SK-N-SH (cell line): ENCODE data around the gene ARHGEF25. TPM values are rescaled to one million over a fixed set of nuclear protein-coding genes. Genes with fewer than 3 reads are reported as not detected.

Source experiments
- CTCF ChIA-PET: fragments of 300-600, 350-600 bp; formaldehyde crosslinking; extraction: SDS; loops from one replicate; lab custom pipeline; 2021; lab: Yijun Ruan, JAX
- POLR2A ChIA-PET: fragments of 350-600 bp; sonication (Branson Sonifier 250); formaldehyde crosslinking; extraction: SDS; loops from one replicate; lab custom pipeline; 2020; ENCODE audit warnings: antibody characterized with exemption, inconsistent platforms; lab: Yijun Ruan, JAX
- DNase-seq: peaks from one replicate; pipeline ENCODE4 v3.0.0; 2012
- H2AFZ ChIP-seq: fragments of 200-600 bp; sonication (generic); 2 replicates; pipeline ENCODE4 v1.8.1; 2016; ENCODE audit warnings: antibody characterized with exemption, mild to moderate bottlenecking, low read depth
- H3F3A ChIP-seq: fragments of 200-600 bp; sonication (generic); replicated peaks from 2 replicates; pipeline ENCODE3; 2016; ENCODE audit warnings: antibody characterized with exemption, mild to moderate bottlenecking; ENCODE audit not compliant: insufficient read depth
- H3K27ac ChIP-seq, 2 experiments: fragments of 200-500 bp in 1 of 2; fragments of 200-600 bp in 1 of 2; sonication (Bioruptor generic) in 1 of 2; sonication (generic), shearing (Covaris generic) in 1 of 2; 2 replicates each; pipeline versions ENCODE4 v1.5.1 to v1.6.1; 2014 to 2016; ENCODE audit warnings: low read depth in 2 of 2, inconsistent platforms in 1 of 2, low read length in 1 of 2, mild to moderate bottlenecking in 1 of 2, mixed read lengths in 1 of 2
- H3K27me3 ChIP-seq: fragments of 200-600 bp; sonication (generic), shearing (Covaris generic); 2 replicates; pipeline ENCODE4 v1.6.1; 2016; ENCODE audit warnings: mixed run types; ENCODE audit not compliant: insufficient read depth
- H3K36me3 ChIP-seq, 2 experiments: fragments of 200-500 bp in 1 of 2; fragments of 200-600 bp in 1 of 2; sonication (Bioruptor generic) in 1 of 2; sonication (generic) in 1 of 2; replicated peaks in 1 of 2; 2 replicates each; pipeline versions ENCODE3 to v1.5.1; 2014 to 2016; ENCODE audit warnings: low read length in 1 of 2, mild to moderate bottlenecking in 1 of 2; ENCODE audit not compliant: insufficient read depth in 2 of 2, control insufficient read depth in 1 of 2
- H3K4me1 ChIP-seq, 2 experiments: fragments of 200-500 bp in 1 of 2; fragments of 200-600 bp in 1 of 2; sonication (Bioruptor generic) in 1 of 2; sonication (generic), shearing (Covaris generic) in 1 of 2; 2 replicates each; pipeline versions ENCODE4 v1.5.1 to v1.6.1; 2014 to 2016; ENCODE audit warnings: low read depth in 1 of 2, low read length in 1 of 2, mixed run types in 1 of 2; ENCODE audit not compliant: insufficient read depth in 2 of 2, control insufficient read depth in 1 of 2
- H3K4me2 ChIP-seq: fragments of 200-600 bp; sonication (generic), shearing (Covaris generic); 2 replicates; pipeline ENCODE4 v1.6.1; 2017; ENCODE audit warnings: mixed run types
- H3K4me3 ChIP-seq, 2 experiments: fragments of 200-500 bp in 1 of 2; fragments of 200-600 bp in 1 of 2; sonication (Bioruptor generic) in 1 of 2; sonication (generic), shearing (Covaris generic) in 1 of 2; 2 replicates each; pipeline versions ENCODE4 v1.5.1 to v1.8.1; 2014 to 2016; ENCODE audit warnings: low read depth in 2 of 2, inconsistent platforms in 1 of 2, low read length in 1 of 2, mild to moderate bottlenecking in 1 of 2, mixed read lengths in 1 of 2, moderate library complexity in 1 of 2
- H3K79me2 ChIP-seq: fragments of 200-600 bp; sonication (generic); 2 replicates; pipeline ENCODE4 v1.8.1; 2017; ENCODE audit warnings: mild to moderate bottlenecking; ENCODE audit not compliant: insufficient read depth
- H3K9ac ChIP-seq: fragments of 200-600 bp; sonication (generic); 2 replicates; pipeline ENCODE4 v1.6.1; 2017; ENCODE audit warnings: mixed run types
- H3K9me2 ChIP-seq: fragments of 200-600 bp; sonication (generic); 2 replicates; pipeline ENCODE4 v1.6.1; 2017; ENCODE audit warnings: mixed run types
- H3K9me3 ChIP-seq: fragments of 200-600 bp; sonication (generic); 2 replicates; pipeline ENCODE4 v1.6.1; 2017; ENCODE audit warnings: mixed run types, mild to moderate bottlenecking, moderate library complexity
- H4K20me1 ChIP-seq: fragments of 200-600 bp; sonication (generic); 2 replicates; pipeline ENCODE4 v1.6.1; 2017; ENCODE audit warnings: mild to moderate bottlenecking, mixed run types; ENCODE audit not compliant: insufficient read depth
- CHD2 ChIP-seq: fragments of 150-350 bp; IDR thresholded peaks from 2 replicates; pipeline ENCODE4 v1.6.1; 2018; ENCODE audit warnings: low read length; ENCODE audit not compliant: partially characterized antibody
- CTCF ChIP-seq: fragments of 200-600 bp; sonication (generic); IDR thresholded peaks from 2 replicates; pipeline ENCODE4 v1.6.1; 2017; ENCODE audit warnings: antibody characterized with exemption, mild to moderate bottlenecking, moderate library complexity
- EP300 ChIP-seq, 2 experiments: IDR thresholded peaks; 2 replicates each; pipeline versions ENCODE4 v1.4.0 to v1.6.1; 2012; ENCODE audit warnings: borderline replicate concordance in 1 of 2, low read depth in 1 of 2, low read length in 1 of 2
- EZH2phosphoT487 ChIP-seq: fragments of 200-600 bp; sonication (generic); IDR thresholded peaks from 2 replicates; pipeline ENCODE4 v1.6.1; 2017; ENCODE audit warnings: low read depth, mixed run types, mild to moderate bottlenecking, antibody characterized with exemption, moderate library complexity, borderline replicate concordance
- FOSL2 ChIP-seq: IDR thresholded peaks from 2 replicates; pipeline ENCODE4 v1.4.0; 2012; ENCODE audit warnings: low read depth, mild to moderate bottlenecking, moderate library complexity, borderline replicate concordance
- FOXM1 ChIP-seq: IDR thresholded peaks from 2 replicates; pipeline ENCODE4 v1.4.0; 2012; ENCODE audit warnings: low read depth, mild to moderate bottlenecking
- GABPA ChIP-seq: IDR thresholded peaks from 2 replicates; pipeline ENCODE4 v1.4.0; 2012; ENCODE audit warnings: low read depth, mild to moderate bottlenecking
- JUND ChIP-seq: IDR thresholded peaks from 2 replicates; pipeline ENCODE4 v1.4.0; 2012
- MAX ChIP-seq: IDR thresholded peaks from 2 replicates; pipeline ENCODE4 v1.4.0; 2012; ENCODE audit warnings: low read depth
- NFIC ChIP-seq: IDR thresholded peaks from 2 replicates; pipeline ENCODE4 v1.4.0; 2012; ENCODE audit warnings: borderline replicate concordance
- POLR2AphosphoS5 ChIP-seq: IDR thresholded peaks from 2 replicates; pipeline ENCODE4 v1.6.1; 2012; ENCODE audit warnings: low read depth, low read length
- REST ChIP-seq: IDR thresholded peaks from 2 replicates; pipeline ENCODE4 v1.6.1; 2012; ENCODE audit warnings: mild to moderate bottlenecking, low read depth, low read length, moderate library complexity
- RFX5 ChIP-seq: IDR thresholded peaks from 2 replicates; pipeline ENCODE4 v1.6.1; 2012; ENCODE audit warnings: mild to moderate bottlenecking, improper control_type of control experiment, low read length
- TCF12 ChIP-seq: IDR thresholded peaks from 2 replicates; pipeline ENCODE4 v1.4.0; 2012
- USF2 ChIP-seq: fragments of 150-350 bp; IDR thresholded peaks from 2 replicates; pipeline ENCODE4 v1.6.1; 2017; ENCODE audit warnings: antibody characterized with exemption, low read length, low read depth, borderline replicate concordance
- YY1 ChIP-seq: IDR thresholded peaks from 2 replicates; pipeline ENCODE4 v1.4.0; 2012; ENCODE audit warnings: low read depth, mild to moderate bottlenecking
- WGBS: methylation state at CpG from one replicate; pipeline ENCODE4 v1.1.6; 2017; ENCODE audit warnings: low lambda C conversion rate; 5-methylcytosine and 5-hydroxymethylcytosine counted together
- polyA plus RNA-seq, 3 experiments: library from polyadenylated mRNA; depleted of rRNA; stranded (reverse); fragments of >200 nt; gene quantifications; 2 replicates each; pipeline ENCODE4 v1.2.3, GENCODE V29; 2012
- TF ChIP-seq, protein P1 (sequence below): fragments of 150-350 bp; IDR thresholded peaks from 2 replicates; pipeline ENCODE4 v1.6.1; 2016; ENCODE audit warnings: mild to moderate bottlenecking, low read depth, low read length

Gene ARHGEF25
- polyA plus RNA-seq, 1 of the 3 experiments (the other 2 are of a cell fraction) = 48.1 TPM

GRCh38 chr12:57603815-57604453 is 7.3 kb upstream of the ARHGEF25 start:
- DNase-seq = no peak
- Histone ChIP-seq H3K4me1 (peaks cover 9 to 17% of the 10 kb centered on the region in 2 experiments; a peak in 3 of 4 replicates), H3K9me3 (no peaks in the 10 kb centered on the region), H3K4me3 (peak overlapping the region; percentile 86 to 91), H3K4me2 (peak overlapping the region; percentile 77), H3K27me3 (no peaks in the 10 kb centered on the region), H4K20me1 (no peaks in the 10 kb centered on the region)
- CTCF ChIA-PET = interaction anchor here (0.7 to 7.6 kb wide), 8 partner anchors 10 to 125 kb away, joined by 3 to 65 read pairs (median 8); partner anchors contain the start of gene PIP4K2C
- peak; percentile 43; the same call in 1 of the 2 replicates for TF ChIP-seq POLR2AphosphoS5
- 0 out of 2 replicates have a peak, but pooled peaks have one; percentile 5 for TF ChIP-seq RFX5
- TF ChIP-seq, protein P1, sequence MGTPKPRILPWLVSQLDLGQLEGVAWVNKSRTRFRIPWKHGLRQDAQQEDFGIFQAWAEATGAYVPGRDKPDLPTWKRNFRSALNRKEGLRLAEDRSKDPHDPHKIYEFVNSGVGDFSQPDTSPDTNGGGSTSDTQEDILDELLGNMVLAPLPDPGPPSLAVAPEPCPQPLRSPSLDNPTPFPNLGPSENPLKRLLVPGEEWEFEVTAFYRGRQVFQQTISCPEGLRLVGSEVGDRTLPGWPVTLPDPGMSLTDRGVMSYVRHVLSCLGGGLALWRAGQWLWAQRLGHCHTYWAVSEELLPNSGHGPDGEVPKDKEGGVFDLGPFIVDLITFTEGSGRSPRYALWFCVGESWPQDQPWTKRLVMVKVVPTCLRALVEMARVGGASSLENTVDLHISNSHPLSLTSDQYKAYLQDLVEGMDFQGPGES = no peak
- TF ChIP-seq FOSL2 = no peak
- no peak for TF ChIP-seq USF2
- no peak for TF ChIP-seq CHD2
- 0 out of 2 replicates have a peak, but pooled peaks have one; percentile 19 for TF ChIP-seq JUND
- TF ChIP-seq, all 33 proteins: peak for 3
- peak overlapping the region; percentile 99 for H2AFZ ChIP-seq
- peak overlapping the region; percentile 96 for H3K9ac ChIP-seq
- POLR2A ChIA-PET = interaction anchor here (0.6 to 1.7 kb wide), 7 partner anchors 8 to 328 kb away, joined by 3 to 7 read pairs (median 3); partner anchors contain the start of gene PIP4K2C
- H3F3A ChIP-seq = peaks cover 6% of the 10 kb centered on the region
- 39% methylated on average over 6 of the region's 6 CpGs for WGBS
- H3K79me2 ChIP-seq = peaks cover 6% of the 10 kb centered on the region; the same call in 1 of the 2 replicates
- H3K27ac ChIP-seq = peak overlapping the region; percentile 47 to 97
- no peaks in the 10 kb centered on the region for H3K9me2 ChIP-seq
- peaks cover 9 to 55% of the 10 kb centered on the region in 2 experiments for H3K36me3 ChIP-seq

DNA sequence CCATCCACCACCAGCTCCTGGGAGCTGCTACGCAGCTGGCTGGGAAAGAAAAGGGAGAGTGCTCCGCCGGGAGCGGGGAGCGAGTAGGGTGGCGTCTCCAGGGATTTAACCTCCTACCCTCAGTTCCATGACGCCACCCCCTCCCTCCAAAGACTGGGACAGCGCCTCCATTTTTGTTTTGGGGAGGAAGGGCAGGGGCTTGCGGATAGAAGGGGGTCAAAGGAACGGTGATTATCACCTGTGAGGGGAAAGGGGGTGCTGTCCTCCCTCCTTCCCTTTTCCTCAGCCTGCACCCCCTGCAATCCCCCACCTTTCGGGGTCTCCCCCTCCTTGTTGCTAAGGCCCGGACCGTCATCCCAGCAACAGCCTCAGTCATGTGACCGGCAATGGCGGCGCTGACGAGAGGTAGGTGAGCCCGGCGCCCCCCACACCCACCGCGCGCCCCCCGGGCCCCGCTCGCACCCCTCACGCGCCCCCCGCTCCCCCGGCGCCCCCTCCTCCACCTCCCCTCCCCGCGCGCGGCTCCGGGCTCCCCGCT is 6.7 kb upstream of the ARHGEF25 start, which contains the start of gene DTX3:
DTX3 (plus strand) TSS at position 371 of the 538 bp plus-strand sequence. CDS start 1,694 bp downstream, outside the sequence.
- peak; percentile 84 for DNase-seq
- POLR2A ChIA-PET = interaction anchor here (0.7 to 1.7 kb wide), 6 partner anchors 8 to 75 kb away, joined by 3 to 7 read pairs (median 3); partner anchors contain the start of gene PIP4K2C
- Histone ChIP-seq H3K79me2 (peaks cover 6% of the 10 kb centered on the region; the same call in 1 of the 2 replicates), H3K9ac (peak within 1 kb of the TSS; percentile 96), H3K4me1 (peaks cover 9 to 17% of the 10 kb centered on the region in 2 experiments; a peak in 3 of 4 replicates), H3K9me3 (no peaks in the 10 kb centered on the region), H3K27me3 (no peaks in the 10 kb centered on the region), H3F3A (peaks cover 6% of the 10 kb centered on the region), H4K20me1 (no peaks in the 10 kb centered on the region), H3K27ac (peak within 1 kb of the TSS; percentile 61 to 97), H3K4me2 (peak within 1 kb of the TSS; percentile 77), H2AFZ (peak within 1 kb of the TSS; percentile 99), H3K36me3 (peaks cover 9 to 54% of the 10 kb centered on the region in 2 experiments), H3K4me3 (peak within 1 kb of the TSS; percentile 86 to 91), H3K9me2 (no peaks in the 10 kb centered on the region)
- WGBS = 10% methylated on average over 11 of the region's 36 CpGs
- CTCF ChIA-PET = interaction anchor here (0.8 to 7.6 kb wide), 9 partner anchors 11 to 29 kb away, joined by 3 to 65 read pairs (median 6); partner anchors contain the start of genes B4GALNT1 and PIP4K2C
- TF ChIP-seq REST (no peak), FOSL2 (no peak), GABPA (no peak), FOXM1 (no peak), NFIC (no peak), TCF12 (no peak), EZH2phosphoT487 (no peak), YY1 (peak; percentile 90), CTCF (no peak), EP300 (IDR thresholded peaks at IDR 0.05; ENCODE audit: borderline replicate concordance in 1 of 2, low read depth in 1 of 2, low read length in 1 of 2) (no peak), MAX (0 out of 2 replicates have a peak, but pooled peaks have one; percentile 43)
